ENCODE data around the gene NOD2. TPM values are rescaled to one million over a fixed set of nuclear protein-coding genes. Genes with fewer than 3 reads are reported as not detected.

Gene NOD2
- total and polyA plus RNA-seq, 2 experiments from 2014 or later, result 0.27 to 0.66 TPM

- TF ChIP-seq ZNF114 (CRISPR knock-in tag; IDR thresholded peaks at IDR 0.05) (no peak), ETS1 (IDR thresholded peaks at IDR 0.05) (no peak), ZNF331 (CRISPR knock-in tag; IDR thresholded peaks at IDR 0.05; ENCODE audit: low read depth) (no peak), CTCF (conservative IDR thresholded peaks at IDR 0.05; ENCODE audit: low read depth in 2 of 2) (no peak), CREB1 (CRISPR knock-in tag; IDR thresholded peaks at IDR 0.05; ENCODE audit: low read depth) (no peak)
Observed at GRCh38 chr16:50684823-50685461, 8.5 kb upstream of the NOD2 start (continued).

GRCh38 chr16:50685462-50686063, 7.8 kb upstream of the NOD2 start:
- no peak overlapping the region for H2AFZ ChIP-seq

GRCh38 chr16:50688083-50688482, 5.3 kb upstream of the NOD2 start:
- H3K4me3 ChIP-seq, result no peak overlapping the region
- Mint-ChIP-seq H3K4me3 (no peak overlapping the region), H3K9me3 (no peaks in the 10 kb centered on the region), H3K27ac (no peak overlapping the region), H3K27me3 (ENCODE audit: insufficient read depth, low read depth, poor library complexity) (peaks cover 9% of the 10 kb centered on the region), H3K4me1 (peaks cover 3% of the 10 kb centered on the region; the same call in 2 of the 3 replicates), H3K36me3 (ENCODE audit: low read depth) (no peaks in the 10 kb centered on the region)
- no peak overlapping the region for H3K27ac ChIP-seq (ENCODE audit: low read depth)
- H3F3A ChIP-seq (replicated peaks; ENCODE audit: low read depth), result no peaks in the 10 kb centered on the region
- no peaks in the 10 kb centered on the region for H3K9me2 ChIP-seq (ENCODE audit: insufficient read depth)
- H3K4me1 ChIP-seq (ENCODE audit: insufficient read depth), result no peaks in the 10 kb centered on the region
- ATAC-seq (peak; percentile 42; the same call in 2 of the 3 replicates), DNase-seq (ENCODE audit: low spot score) (no peak)
- peaks cover 5% of the 10 kb centered on the region; the same call in 1 of the 2 replicates for H3K27me3 ChIP-seq (ENCODE audit: insufficient read depth)
- no peaks in the 10 kb centered on the region for H3K79me2 ChIP-seq (replicated peaks; ENCODE audit: insufficient read depth)
- H4K20me1 ChIP-seq (replicated peaks; ENCODE audit: insufficient read depth), result no peaks in the 10 kb centered on the region
- no peak overlapping the region for H3K4me2 ChIP-seq
- no peaks in the 10 kb centered on the region for H3K36me3 ChIP-seq (ENCODE audit: insufficient read depth)
- no peak overlapping the region for H2AFZ ChIP-seq
- TF ChIP-seq REST (IDR thresholded peaks at IDR 0.05; ENCODE audit: unreplicated experiment) (no peak), ZNF331 (CRISPR knock-in tag; IDR thresholded peaks at IDR 0.05; ENCODE audit: low read depth) (no peak), EZH2 (IDR thresholded peaks at IDR 0.05; ENCODE audit: low read depth, unreplicated experiment) (no peak), NANOG (IDR thresholded peaks at IDR 0.05; ENCODE audit: borderline replicate concordance) (no peak), STAT1 (IDR thresholded peaks at IDR 0.05; ENCODE audit: unreplicated experiment) (no peak), CREB1 (CRISPR knock-in tag; IDR thresholded peaks at IDR 0.05; ENCODE audit: low read depth) (no peak), ZNF114 (CRISPR knock-in tag; IDR thresholded peaks at IDR 0.05) (no peak), POLR2AphosphoS5 (IDR thresholded peaks at IDR 0.05; ENCODE audit: low read depth) (no peak), CTCF (conservative IDR thresholded peaks at IDR 0.05; ENCODE audit: low read depth in 2 of 2) (no peak), EZH2phosphoT487 (IDR thresholded peaks at IDR 0.05; ENCODE audit: unreplicated experiment) (no peak), JUNB (IDR thresholded peaks at IDR 0.05; ENCODE audit: unreplicated experiment) (no peak)

More at GRCh38 chr16:50685462-50686063, 7.8 kb upstream of the NOD2 start:
- no peak for TF ChIP-seq JUNB (IDR thresholded peaks at IDR 0.05; ENCODE audit: unreplicated experiment)
- TF ChIP-seq ZNF331 (CRISPR knock-in tag; IDR thresholded peaks at IDR 0.05; ENCODE audit: low read depth), result no peak
- no peak for TF ChIP-seq ZNF114 (CRISPR knock-in tag; IDR thresholded peaks at IDR 0.05)
- no peak for TF ChIP-seq NANOG (IDR thresholded peaks at IDR 0.05; ENCODE audit: borderline replicate concordance)
- H3K4me1 ChIP-seq (ENCODE audit: insufficient read depth), result no peaks in the 10 kb centered on the region
- Mint-ChIP-seq H3K4me3 (no peak overlapping the region), H3K36me3 (ENCODE audit: low read depth) (no peaks in the 10 kb centered on the region), H3K27ac (no peak overlapping the region; the same call in 1 of the 2 replicates), H3K9me3 (no peaks in the 10 kb centered on the region), H3K4me1 (no peaks in the 10 kb centered on the region), H3K27me3 (ENCODE audit: insufficient read depth, low read depth, poor library complexity) (no peaks in the 10 kb centered on the region)
- no peak for DNase-seq (ENCODE audit: low spot score)
- H3K4me3 ChIP-seq, result no peak overlapping the region
- no peaks in the 10 kb centered on the region for H3K36me3 ChIP-seq (ENCODE audit: insufficient read depth)
- H3K4me2 ChIP-seq, result no peak overlapping the region
- no peak for ATAC-seq
- no peak overlapping the region for H3K27ac ChIP-seq (ENCODE audit: low read depth)
- no peaks in the 10 kb centered on the region for H3K79me2 ChIP-seq (replicated peaks; ENCODE audit: insufficient read depth)
- no peaks in the 10 kb centered on the region for H3F3A ChIP-seq (replicated peaks; ENCODE audit: low read depth)
- H4K20me1 ChIP-seq (replicated peaks; ENCODE audit: insufficient read depth), result no peaks in the 10 kb centered on the region
- H3K27me3 ChIP-seq (ENCODE audit: insufficient read depth), result no peaks in the 10 kb centered on the region
- H3K9me2 ChIP-seq (ENCODE audit: insufficient read depth), result no peaks in the 10 kb centered on the region
